ENCODE data around the gene ITPKA.

Gene ITPKA

GRCh38 chr15:41492597-41493204, 973 bp upstream of the ITPKA start:
- FAIRE-seq (peak; percentile 46), DNase-seq (ENCODE audit: insufficient read length) (no peak)
- TF ChIP-seq POLR2A (IDR thresholded peaks at IDR 0.05; ENCODE audit: low read depth, low read length) (no peak), POLR2AphosphoS5 (IDR thresholded peaks at IDR 0.05; ENCODE audit: low read depth, low read length) (no peak), TAF1 (IDR thresholded peaks at IDR 0.05; ENCODE audit: borderline replicate concordance, low read depth, low read length) (no peak)

DNA sequence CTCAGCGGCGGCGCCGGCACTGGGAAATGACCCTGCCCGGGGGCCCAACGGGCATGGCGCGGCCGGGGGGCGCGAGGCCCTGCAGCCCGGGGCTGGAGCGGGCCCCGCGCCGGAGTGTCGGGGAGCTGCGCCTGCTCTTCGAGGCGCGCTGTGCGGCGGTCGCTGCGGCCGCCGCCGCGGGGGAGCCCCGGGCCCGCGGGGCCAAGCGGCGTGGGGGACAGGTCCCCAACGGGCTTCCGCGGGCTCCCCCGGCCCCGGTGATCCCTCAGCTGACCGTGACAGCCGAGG, 172 bp downstream of the ITPKA start:
- TF ChIP-seq POLR2AphosphoS5 (IDR thresholded peaks at IDR 0.05; ENCODE audit: low read depth, low read length) = no peak
- no peak for TF ChIP-seq POLR2A (IDR thresholded peaks at IDR 0.05; ENCODE audit: low read depth, low read length)
- no peak for TF ChIP-seq TAF1 (IDR thresholded peaks at IDR 0.05; ENCODE audit: borderline replicate concordance, low read depth, low read length)
- DNase-seq (ENCODE audit: insufficient read length) (no peak), FAIRE-seq (no peak)

GRCh38 chr15:41494190-41494921, 682 bp downstream of the ITPKA start:
- TF ChIP-seq POLR2A (IDR thresholded peaks at IDR 0.05; ENCODE audit: low read depth, low read length) = no peak
- no peak for TF ChIP-seq POLR2AphosphoS5 (IDR thresholded peaks at IDR 0.05; ENCODE audit: low read depth, low read length)
- no peak for TF ChIP-seq TAF1 (IDR thresholded peaks at IDR 0.05; ENCODE audit: borderline replicate concordance, low read depth, low read length)
- FAIRE-seq = no peak
- DNase-seq (ENCODE audit: insufficient read length) = no peak

DNA sequence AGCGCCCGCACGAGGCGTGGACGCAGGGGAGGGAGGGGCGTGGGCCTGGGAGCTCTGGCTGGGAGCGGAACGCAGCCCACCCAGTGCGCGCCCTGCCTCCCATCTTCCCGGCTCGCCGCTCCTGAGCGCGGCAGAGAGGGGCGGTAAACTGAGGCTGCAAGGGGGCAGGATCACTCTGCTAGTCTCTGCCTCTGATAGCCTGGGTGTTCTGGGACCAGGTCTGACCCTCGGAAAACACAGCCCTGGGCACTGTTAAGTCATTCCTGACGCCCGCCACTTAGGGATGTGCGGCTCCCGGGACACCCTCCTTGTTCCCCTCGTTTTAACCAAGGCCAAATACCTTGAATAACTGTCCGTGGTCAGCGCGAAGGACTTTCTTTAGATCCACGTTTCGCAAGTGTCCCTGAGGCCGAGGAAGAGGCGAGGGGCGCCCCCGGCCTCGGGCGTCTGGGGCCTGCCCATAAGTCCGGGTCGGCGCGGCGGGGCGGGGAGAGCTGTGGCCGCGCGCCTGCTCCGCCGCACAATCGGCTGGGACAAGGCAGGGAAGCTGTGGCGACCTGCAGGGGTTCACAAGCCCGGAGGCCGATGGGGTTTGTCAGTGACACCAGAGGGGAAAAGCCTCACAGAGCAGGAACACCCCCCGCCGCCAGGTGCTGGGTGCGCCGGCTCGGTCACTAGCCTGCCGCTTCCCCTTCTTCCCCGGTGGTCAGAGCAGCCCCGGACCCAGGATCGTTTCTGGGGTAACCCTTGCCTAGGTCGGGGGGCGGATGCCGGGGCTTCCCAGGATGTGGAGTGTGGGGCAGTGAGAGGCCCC, 1.5 kb downstream of the ITPKA start:
- no peak for FAIRE-seq
- DNase-seq (ENCODE audit: insufficient read length) = no peak
- TF ChIP-seq POLR2A (IDR thresholded peaks at IDR 0.05; ENCODE audit: low read depth, low read length) (no peak), TAF1 (IDR thresholded peaks at IDR 0.05; ENCODE audit: borderline replicate concordance, low read depth, low read length) (no peak), POLR2AphosphoS5 (IDR thresholded peaks at IDR 0.05; ENCODE audit: low read depth, low read length) (no peak)

DNA sequence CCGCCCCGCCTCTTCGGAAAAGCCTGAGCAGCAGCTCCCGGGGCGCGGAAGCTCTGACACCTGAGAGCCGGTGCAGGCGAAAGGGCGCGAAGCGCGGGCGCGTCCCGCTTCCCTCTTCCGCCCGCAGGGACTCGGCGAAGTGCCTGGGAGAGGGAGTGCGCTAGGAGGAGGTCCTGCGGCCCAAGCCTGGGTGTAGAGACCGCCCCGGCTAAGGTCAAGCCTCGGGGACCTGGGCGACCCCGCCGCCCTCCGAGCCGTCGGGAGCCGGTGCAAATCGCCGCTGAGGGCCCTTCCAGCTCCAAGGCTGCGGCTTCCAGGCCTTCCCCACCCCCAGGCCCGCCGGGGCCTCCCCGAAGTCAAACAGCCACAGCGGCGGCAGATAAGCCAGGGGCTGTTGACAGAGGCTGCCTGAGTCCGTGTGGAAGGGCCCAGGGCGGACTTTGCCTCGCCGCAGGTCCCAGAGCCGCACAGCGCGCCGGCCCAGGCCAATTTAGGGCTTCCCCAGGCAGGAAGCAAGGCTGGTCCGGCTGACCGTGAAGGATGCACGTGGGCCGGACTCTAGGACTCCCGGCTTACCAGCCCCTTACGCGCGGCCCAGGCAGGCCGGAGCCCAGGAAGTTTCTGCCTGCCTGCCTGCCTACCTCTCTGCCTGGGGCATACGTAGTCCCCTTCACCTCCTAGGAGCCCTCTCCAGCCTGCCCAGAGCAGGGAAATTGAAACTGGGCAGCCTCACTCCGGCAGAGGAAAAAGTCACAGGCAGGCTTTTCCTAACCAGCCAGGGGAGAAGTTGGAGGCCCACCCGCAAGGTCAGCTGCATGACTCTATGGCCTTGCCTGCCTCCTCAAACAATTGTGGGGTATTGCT, 2.3 kb downstream of the ITPKA start:
- DNase-seq (ENCODE audit: insufficient read length) = no peak
- no peak for TF ChIP-seq TAF1 (IDR thresholded peaks at IDR 0.05; ENCODE audit: borderline replicate concordance, low read depth, low read length)
- no peak for TF ChIP-seq POLR2AphosphoS5 (IDR thresholded peaks at IDR 0.05; ENCODE audit: low read depth, low read length)
- TF ChIP-seq POLR2A (IDR thresholded peaks at IDR 0.05; ENCODE audit: low read depth, low read length) = no peak
- FAIRE-seq = no peak

GRCh38 chr15:41498657-41499056, 5.0 kb downstream of the ITPKA start:
- DNase-seq (ENCODE audit: insufficient read length) (no peak), FAIRE-seq (no peak)
- TF ChIP-seq TAF1 (IDR thresholded peaks at IDR 0.05; ENCODE audit: borderline replicate concordance, low read depth, low read length) (no peak), POLR2AphosphoS5 (IDR thresholded peaks at IDR 0.05; ENCODE audit: low read depth, low read length) (no peak), POLR2A (IDR thresholded peaks at IDR 0.05; ENCODE audit: low read depth, low read length) (no peak)

GRCh38 chr15:41499109-41499851, 5.6 kb downstream of the ITPKA start:
- TF ChIP-seq POLR2A (IDR thresholded peaks at IDR 0.05; ENCODE audit: low read depth, low read length) (no peak), POLR2AphosphoS5 (IDR thresholded peaks at IDR 0.05; ENCODE audit: low read depth, low read length) (no peak)
- DNase-seq (ENCODE audit: insufficient read length) (no peak), FAIRE-seq (no peak)

DNA sequence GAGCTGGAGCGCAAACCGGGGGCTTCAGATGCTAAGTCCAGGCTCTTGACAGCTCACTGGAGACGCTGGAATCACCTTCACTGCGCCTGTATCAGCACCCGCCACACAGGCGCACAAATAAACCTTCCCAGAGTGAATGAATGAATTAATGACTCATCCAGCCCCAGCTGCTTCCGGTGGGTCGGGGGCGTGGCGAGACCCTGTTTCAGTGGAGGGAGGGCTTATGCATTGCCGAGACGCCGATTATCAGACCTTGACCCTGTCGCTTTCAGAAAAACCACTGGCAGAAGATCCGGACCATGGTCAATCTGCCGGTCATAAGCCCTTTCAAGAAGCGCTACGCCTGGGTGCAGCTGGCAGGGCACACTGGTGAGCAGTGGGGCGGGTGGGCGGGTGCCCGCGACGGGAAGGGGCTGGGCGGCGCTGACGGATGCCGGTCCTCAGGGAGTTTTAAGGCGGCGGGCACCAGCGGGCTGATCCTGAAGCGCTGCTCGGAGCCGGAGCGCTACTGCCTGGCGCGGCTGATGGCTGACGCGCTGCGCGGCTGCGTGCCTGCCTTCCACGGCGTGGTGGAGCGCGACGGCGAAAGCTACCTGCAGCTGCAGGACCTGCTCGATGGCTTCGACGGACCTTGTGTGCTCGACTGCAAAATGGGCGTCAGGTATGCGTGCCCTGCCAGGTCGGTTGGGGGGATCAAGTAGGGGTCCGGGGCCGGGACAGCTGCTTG, 7.7 kb downstream of the ITPKA start:
- no peak for TF ChIP-seq POLR2A (IDR thresholded peaks at IDR 0.05; ENCODE audit: low read depth, low read length)
- DNase-seq (ENCODE audit: insufficient read length) (no peak), FAIRE-seq (peak; percentile 63)

DNA sequence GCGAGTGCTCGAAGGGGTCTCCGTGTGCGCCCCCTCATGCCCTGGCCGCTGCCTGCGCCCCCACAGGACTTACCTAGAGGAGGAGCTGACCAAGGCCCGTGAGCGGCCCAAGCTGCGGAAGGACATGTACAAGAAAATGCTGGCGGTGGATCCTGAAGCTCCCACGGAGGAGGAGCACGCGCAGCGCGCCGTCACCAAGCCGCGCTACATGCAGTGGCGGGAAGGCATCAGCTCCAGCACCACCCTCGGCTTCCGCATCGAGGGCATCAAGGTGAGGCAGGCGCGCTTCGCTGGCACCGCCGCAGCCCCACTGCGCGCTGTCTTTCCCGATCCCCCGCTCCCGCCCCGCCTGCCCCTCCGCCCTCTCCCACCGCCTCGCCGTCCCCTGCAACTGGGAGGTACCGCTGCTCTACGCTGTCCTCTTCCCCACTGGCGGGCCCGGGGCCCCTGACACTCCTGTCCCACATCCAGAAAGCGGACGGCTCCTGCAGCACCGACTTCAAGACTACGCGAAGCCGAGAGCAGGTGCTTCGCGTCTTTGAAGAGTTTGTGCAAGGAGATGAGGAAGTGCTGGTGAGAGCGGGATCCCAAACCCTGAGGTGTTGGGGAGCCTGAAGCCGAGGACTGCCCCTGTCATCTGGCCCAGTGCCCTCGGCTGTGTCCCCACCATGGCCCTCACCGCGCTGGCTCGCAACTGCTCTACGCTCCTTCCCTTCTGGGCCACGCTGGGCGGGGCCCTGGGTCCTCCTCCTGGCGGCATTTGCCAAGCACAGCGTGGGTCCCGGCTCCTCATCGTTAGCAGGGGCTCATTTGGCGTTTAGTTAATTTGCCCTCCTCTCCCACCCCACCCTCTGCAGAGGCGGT, 8.5 kb downstream of the ITPKA start:
- no peak for TF ChIP-seq POLR2AphosphoS5 (IDR thresholded peaks at IDR 0.05; ENCODE audit: low read depth, low read length)
- TF ChIP-seq POLR2A (IDR thresholded peaks at IDR 0.05; ENCODE audit: low read depth, low read length) = no peak
- no peak for TF ChIP-seq TAF1 (IDR thresholded peaks at IDR 0.05; ENCODE audit: borderline replicate concordance, low read depth, low read length)
- FAIRE-seq (no peak), DNase-seq (ENCODE audit: insufficient read length) (no peak)

All from GM12892 (cell line).